Fibroblast of the conjunctiva (primary cell): ENCODE results near the gene AXIN1.

Source experiments
- DNase-seq: peaks from one replicate; pipeline ENCODE4 v3.0.0-alpha.2; 2010; ENCODE audit warnings: low read depth

The AXIN1 gene

GRCh38 chr16:303760-304505, 48.6 kb downstream of the AXIN1 start:
- no peak for DNase-seq

- no peak for DNase-seq
Observed at GRCh38 chr16:301950-302349, 50.6 kb downstream of the AXIN1 start.

GRCh38 chr16:301235-301634, 51.3 kb downstream of the AXIN1 start:
- DNase-seq = no peak

- no peak for DNase-seq
Observed at GRCh38 chr16:297832-298231, 54.7 kb downstream of the AXIN1 start.

DNA sequence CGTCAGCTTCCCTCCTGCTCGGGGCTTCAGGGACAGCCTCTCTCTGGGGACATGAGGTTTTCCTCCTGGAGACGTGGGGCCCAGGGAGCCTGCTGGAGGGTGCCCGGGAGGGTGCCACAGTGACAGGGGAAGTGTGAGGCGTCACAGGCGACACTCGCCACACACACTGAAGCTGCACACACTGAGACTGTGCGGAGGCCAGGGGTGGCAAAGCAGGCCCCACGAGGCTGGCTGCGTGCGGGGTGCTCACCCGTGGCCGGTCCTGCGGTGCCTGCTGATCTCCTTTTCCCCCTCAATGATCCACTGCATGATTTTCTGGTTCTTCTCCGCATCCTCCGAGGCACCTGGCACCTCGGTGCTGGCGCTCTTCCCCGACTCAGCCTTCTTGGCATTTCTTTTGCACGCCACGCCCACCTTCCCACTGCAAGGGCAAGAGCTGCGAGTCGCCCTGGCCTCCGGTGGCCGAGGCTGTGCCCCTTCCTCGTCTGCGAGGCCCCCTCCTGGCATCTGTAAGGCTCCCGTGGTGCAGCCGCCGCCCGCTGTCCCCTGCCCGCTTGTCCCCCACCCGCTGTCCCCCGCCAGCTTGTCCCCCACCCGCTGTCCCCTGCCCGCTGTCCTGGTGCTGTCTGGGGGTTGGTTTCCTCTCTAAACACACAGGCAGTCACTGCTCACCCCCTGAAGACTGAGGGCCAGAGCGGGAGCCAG, 55.6 kb downstream of the AXIN1 start:
- no peak for DNase-seq

DNA sequence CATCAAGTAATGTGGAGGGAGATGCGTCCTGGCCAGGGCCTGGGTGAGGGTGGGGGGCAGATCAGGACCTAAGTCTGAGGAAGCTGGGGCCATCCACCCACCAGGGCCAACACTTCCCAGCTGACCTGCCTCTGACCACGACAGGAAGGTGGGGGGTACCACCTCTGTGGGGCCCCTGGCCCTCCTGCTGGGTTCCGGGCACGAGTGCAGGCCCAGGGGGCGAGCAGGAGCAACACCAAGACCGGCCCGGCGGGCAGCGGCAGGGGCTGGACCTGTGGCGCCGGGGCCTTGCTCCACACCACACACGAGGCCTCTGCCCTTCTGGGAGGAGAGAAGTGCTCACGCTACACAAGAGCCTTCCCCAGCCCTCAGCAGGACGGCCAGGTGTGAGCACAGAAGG, 56.2 kb downstream of the AXIN1 start:
- DNase-seq = no peak

DNA sequence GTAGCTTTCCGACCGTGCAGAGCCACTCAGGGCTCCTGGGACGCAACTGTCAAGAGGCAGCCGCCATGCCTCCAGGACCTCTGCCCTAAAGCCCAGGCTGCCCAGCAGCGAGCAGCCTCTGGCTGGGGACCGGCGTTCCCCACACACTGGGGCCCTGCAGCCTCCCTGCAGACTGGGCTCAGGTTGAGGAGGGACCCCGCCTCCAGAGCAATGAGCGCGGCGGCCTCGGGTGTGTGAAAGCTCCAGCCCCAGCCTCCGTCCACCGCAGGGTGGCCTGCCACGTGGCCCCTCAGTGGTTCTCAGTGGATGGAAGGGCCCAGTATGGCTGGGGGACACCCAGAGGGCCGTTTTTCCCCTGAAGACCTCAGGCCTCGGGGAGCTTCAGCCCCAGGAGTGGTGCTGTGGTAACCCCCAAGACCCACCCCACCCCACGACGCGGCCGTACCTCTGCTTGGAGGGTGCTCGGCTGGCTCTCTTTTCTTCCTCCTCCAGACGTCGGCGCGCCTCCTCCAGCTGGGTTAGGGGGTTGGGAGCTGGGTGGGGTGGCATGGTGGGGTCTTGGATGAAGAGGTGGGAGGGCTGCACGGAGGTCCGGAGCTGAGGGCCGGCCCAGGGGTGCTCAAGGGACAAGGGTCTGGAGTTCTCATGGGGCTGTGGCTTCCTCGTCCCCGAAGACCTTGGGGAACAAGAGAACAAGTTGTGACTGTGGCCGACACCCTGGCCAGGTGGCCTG, 59.3 kb downstream of the AXIN1 start:
- no peak for DNase-seq

DNA sequence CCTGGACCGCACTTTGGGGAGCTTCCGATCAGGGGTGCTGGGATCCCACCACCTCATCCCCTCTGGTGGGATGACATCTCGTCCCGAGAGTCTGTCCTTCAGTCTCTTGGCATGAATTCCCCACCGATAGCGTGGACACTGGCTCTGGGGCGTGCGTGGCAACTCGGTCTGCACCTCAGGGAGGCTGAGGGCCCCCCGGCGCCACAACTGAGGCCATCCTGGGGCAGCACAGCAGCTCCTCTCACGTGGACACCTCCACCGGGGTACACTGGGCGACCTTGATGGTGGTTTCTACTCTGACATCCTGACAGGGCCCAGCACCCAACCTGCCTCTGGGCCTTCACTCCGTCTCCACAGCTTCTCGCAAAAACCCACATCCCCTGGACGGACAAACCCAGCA, 61.0 kb downstream of the AXIN1 start:
- no peak for DNase-seq

DNA sequence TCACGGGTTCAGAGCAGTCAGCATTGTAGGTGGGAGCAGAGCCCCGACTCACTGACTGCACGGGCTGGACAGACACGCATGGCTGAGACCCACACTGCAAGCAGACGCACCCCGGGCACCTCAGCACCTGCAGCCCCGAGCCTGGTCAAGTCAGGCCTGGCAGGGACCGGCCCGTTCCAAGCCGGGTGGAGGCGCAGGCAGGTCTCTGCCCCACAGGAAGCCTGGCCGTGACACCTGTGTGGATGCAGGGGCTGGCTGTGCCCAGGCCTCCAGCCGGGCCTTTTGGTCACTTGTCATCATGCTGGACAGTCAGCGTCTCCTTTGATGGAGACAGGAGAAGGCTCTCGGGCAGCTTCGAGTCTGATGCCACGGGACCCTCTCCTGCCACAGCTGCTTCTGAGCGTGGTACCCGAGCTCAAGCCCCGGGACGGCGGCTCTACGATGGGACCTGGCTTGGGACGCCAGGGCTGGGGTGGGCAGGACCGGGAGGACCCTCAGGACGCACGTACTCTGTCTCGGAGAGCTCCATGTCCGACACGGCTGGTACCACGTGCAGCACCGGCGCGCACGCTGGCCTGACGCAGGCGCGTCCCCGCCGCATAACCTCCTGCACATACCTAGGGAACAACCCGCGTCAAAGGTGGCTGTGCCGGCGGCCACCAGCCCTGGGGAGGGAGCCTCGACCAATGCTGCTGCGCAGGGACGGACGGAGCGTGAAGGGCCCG, 61.7 kb downstream of the AXIN1 start:
- no peak for DNase-seq

GRCh38 chr16:290015-290680, 62.4 kb downstream of the AXIN1 start:
- DNase-seq = no peak

GRCh38 chr16:289395-289997, 63.0 kb downstream of the AXIN1 start:
- no peak for DNase-seq

- DNase-seq = no peak
Observed at GRCh38 chr16:287981-288920, 64.3 kb downstream of the AXIN1 start.

- DNase-seq = no peak
Observed at GRCh38 chr16:287298-287811, 65.2 kb downstream of the AXIN1 start.

DNA sequence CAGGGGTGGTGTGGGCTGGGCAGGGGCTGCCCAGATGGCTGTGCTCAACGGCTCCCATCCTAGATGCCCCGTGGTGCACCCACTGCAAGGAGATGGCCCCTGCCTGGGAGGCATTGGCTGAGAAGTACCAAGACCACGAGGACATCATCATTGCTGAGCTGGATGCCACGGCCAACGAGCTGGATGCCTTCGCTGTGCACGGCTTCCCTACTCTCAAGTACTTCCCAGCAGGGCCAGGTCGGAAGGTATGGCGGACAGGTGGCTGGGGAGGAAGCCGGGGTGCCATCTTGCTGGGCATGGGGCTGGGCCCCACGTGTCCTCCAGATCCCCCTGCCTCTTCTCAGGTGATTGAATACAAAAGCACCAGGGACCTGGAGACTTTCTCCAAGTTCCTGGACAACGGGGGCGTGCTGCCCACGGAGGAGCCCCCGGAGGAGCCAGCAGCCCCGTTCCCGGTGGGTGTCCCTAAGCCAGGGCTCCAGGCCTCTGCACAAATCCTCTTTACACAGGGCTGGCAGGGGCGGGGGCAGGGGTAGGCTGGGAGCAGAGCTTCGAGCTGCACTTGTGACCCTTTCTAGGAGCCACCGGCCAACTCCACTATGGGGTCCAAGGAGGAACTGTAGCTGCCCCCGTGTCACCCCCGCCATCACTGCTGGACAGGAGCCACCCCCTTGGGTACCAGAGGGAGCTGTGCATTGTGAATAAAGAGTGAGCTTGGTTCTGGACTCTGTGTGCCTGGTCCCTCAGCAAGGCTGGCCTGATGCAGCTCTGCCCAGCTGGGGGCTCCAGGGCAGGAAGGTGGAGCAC, 65.8 kb downstream of the AXIN1 start:
- DNase-seq = no peak

DNA sequence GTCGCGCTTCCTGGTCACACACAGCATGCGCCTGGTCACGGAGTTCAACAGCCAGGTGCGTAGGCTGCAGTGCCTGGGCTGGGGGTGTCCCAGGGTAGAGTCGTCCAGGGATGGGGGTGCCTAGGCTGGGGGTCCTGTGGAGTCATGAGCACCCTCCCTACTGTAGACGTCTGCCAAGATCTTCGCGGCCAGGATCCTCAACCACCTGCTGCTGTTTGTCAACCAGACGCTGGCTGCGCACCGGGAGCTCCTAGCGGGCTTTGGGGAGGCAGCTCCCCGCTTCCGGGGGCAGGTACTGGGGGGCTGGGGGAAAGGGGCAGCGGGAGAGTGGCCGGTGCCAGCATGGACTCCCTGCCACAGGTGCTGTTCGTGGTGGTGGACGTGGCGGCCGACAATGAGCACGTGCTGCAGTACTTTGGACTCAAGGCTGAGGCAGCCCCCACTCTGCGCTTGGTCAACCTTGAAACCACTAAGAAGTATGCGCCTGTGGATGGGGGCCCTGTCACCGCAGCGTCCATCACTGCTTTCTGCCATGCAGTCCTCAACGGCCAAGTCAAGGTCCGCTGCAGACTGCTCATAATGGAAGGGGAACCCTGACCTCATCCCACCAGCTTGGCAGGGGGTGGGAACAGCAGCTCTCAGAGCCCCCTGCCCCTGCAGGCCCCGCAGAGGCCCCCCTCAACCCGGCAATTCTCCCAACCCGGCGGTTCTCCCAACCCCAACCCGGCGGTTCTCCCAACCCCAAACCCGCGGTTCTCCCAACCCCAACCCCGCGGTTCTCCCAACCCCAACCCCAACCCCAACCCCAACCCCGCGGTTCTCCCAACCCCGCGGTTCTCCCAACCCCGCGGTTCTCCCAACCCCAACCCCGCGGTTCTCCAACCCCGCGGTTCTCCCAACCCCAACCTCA, 67.1 kb downstream of the AXIN1 start:
- no peak for DNase-seq

DNA sequence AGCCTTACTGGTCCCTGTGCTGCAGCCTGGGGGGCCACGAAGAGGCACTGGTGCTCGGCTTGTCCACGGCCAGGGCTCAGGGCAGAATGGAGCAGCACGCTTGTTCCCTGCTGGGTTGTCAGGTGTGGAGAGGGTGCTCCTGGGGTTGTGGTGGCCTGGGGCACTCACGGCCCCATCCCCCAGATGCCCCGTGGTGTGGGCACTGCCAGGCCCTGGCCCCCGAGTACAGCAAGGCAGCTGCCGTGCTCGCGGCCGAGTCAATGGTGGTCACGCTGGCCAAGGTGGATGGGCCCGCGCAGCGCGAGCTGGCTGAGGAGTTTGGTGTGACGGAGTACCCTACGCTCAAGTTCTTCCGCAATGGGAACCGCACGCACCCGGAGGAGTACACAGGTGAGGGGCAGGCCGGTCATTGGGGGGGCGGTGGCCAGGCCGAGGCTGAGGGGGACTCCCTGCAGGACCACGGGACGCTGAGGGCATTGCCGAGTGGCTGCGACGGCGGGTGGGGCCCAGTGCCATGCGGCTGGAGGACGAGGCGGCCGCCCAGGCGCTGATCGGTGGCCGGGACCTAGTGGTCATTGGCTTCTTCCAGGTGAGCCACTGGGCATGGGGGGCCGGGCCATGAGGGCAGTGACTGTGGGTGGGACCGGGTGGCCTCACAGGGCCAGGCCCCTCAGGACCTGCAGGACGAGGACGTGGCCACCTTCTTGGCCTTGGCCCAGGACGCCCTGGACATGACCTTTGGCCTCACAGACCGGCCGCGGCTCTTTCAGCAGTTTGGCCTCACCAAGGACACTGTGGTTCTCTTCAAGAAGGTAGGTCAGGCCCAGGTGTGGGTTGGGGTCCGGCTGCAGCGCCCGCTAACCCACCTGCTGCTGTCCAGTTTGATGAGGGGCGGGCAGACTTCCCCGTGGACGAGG, 68.1 kb downstream of the AXIN1 start:
- no peak for DNase-seq
